Activated naive CD4-positive, alpha-beta T cell treated with anti-CD3 and anti-CD28 coated beads, Interleukin-2, amount 50 U/mL, for 72 hours (primary cell): ENCODE data around the gene AK8. TPM values are rescaled to one million over a fixed set of nuclear protein-coding genes. Genes with fewer than 3 reads are reported as not detected.
"Not testable (repeated sequence)": the region's sequence is repeated elsewhere in the genome, so short reads cannot be mapped to it uniquely, and the experiment has no call there.

Experiments used
- ATAC-seq, 2 donors: fragments of 150-1000 bp; cut with Tn5 transposase; 2 replicates each; pipeline ENCODE4 v1.10.0; 2021; ENCODE audit warnings: mild to moderate bottlenecking in 2 of 2, moderate library complexity in 2 of 2
- DNase-seq, 2 donors: peaks; one replicate each; pipeline ENCODE4 v3.0.0; 2021 to 2022; ENCODE audit warnings: low spot score in 2 of 2
- H3K27ac Mint-ChIP-seq, 2 donors: one replicate each; pipeline ENCODE4 v1.8.0; 2022; ENCODE audit warnings: mild to moderate bottlenecking in 2 of 2, mixed read lengths in 2 of 2
- H3K36me3 Mint-ChIP-seq, 2 donors: one replicate each; pipeline ENCODE4 v1.8.0; 2022; ENCODE audit warnings: mixed read lengths in 2 of 2
- H3K9me3 Mint-ChIP-seq, 2 donors: one replicate each; pipeline ENCODE4 v1.8.0; 2022; ENCODE audit warnings: mixed read lengths in 2 of 2
- total RNA-seq, 2 donors: library from RNA; stranded (reverse); gene quantifications; one replicate each; pipeline ENCODE4 v1.2.3, GENCODE V29; 2022

The AK8 gene
- total RNA-seq, 2 donors from 2014 or later, result not detected

- DNase-seq (no peak), ATAC-seq (no peak)
- H3K27ac Mint-ChIP-seq, result no peak overlapping the region
- H3K9me3 Mint-ChIP-seq, result no peaks in the 10 kb centered on the region
- no peaks in the 10 kb centered on the region for H3K36me3 Mint-ChIP-seq
Observed at GRCh38 chr9:132711846-132712245, 166.2 kb downstream of the AK8 start.

GRCh38 chr9:132711152-132711551, 166.9 kb downstream of the AK8 start:
- not testable (repeated sequence) for H3K36me3 Mint-ChIP-seq, H3K9me3 Mint-ChIP-seq, H3K27ac Mint-ChIP-seq, ATAC-seq, DNase-seq

GRCh38 chr9:132710333-132710732, 167.8 kb downstream of the AK8 start:
- Mint-ChIP-seq H3K27ac (no peak overlapping the region), H3K36me3 (no peaks in the 10 kb centered on the region), H3K9me3 (no peaks in the 10 kb centered on the region)
- DNase-seq (no peak), ATAC-seq (no peak)

DNA sequence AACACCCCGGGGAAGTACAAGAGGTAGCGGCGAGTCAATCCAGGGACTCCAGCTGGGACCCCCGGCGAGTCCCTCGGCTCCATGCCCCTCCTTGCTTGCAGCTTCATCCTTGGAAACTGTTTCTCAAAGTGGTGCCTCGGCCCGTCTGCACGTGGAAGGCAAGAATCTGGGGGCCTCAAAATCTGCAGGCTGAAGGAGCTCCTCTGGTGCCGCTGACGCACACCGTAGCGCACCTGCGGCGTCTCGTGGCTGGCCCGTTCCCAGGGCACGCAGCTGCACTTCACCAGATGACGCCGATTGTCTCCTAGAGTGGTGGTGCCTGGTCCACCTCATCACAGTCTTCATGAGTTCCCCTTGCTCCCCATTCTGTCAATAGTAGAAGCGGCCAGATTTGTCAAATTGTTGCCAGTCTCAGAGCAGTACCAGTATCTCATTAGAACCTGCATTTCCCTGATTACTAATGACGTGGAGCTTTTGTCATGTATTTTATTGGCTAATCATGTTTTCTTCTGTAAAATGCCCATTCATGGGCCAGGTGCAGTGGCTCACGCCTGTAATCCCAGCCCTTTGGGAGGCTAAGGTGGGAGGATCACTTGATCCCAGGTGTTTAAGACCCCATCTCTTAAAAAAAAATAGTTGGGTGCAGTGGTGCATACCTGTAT, 169.2 kb downstream of the AK8 start:
- H3K27ac Mint-ChIP-seq, result no peak overlapping the region
- DNase-seq (no peak), ATAC-seq (no peak)
- H3K36me3 Mint-ChIP-seq, result no peaks in the 10 kb centered on the region
- H3K9me3 Mint-ChIP-seq, result no peaks in the 10 kb centered on the region

- ATAC-seq (no peak), DNase-seq (no peak)
- no peak overlapping the region for H3K27ac Mint-ChIP-seq
- no peaks in the 10 kb centered on the region for H3K36me3 Mint-ChIP-seq
- H3K9me3 Mint-ChIP-seq, result no peaks in the 10 kb centered on the region
Observed at GRCh38 chr9:132708239-132708638, 169.8 kb downstream of the AK8 start.

DNA sequence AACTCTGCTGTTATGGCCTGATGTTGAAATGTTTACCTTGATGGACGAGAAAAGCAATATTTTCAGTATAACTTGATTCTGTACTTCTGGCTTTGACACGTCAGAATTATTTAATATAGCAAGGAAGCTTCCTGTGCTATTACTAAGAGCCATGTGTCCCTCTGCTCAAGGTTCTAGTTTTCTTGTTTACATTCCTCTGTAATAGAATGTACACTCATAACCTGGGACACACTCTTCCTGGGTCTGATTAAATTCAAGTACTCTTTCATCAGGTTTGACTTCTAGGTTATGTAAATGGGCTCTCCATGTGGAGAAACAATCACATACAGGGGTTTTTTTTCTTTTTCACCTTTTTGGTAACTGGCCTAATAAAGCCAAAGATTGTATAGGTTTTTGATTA, 174.7 kb downstream of the AK8 start:
- DNase-seq (no peak), ATAC-seq (no peak)
- H3K27ac Mint-ChIP-seq, result no peak overlapping the region

DNA sequence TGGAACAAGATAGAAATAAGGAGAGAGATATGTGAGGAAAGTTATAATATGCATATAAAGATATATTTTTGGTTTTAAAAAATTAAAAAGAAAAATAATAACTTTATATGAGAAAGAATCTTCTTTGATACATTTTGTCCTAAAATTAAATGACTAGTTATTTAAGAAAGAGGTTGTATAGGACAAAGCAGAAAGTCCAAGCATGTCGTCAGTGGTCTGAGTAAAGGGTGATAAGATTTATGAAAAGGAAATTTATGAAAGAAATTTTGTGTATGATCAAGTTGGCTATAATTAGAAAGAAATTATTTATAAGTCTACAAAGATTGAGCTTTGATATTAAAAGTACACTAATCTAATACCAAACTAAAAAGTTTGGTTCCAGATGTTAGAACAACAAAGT, 175.8 kb downstream of the AK8 start:
- no peak for ATAC-seq
- Mint-ChIP-seq H3K36me3 (peaks cover 10 to 15% of the 10 kb centered on the region in 2 donors), H3K27ac (no peak overlapping the region), H3K9me3 (peaks cover 4 to 15% of the 10 kb centered on the region in 2 donors)
- DNase-seq, result no peak

More for the DNA sequence above, 174.7 kb downstream of the AK8 start:
- Mint-ChIP-seq H3K36me3 (peaks cover 5 to 6% of the 10 kb centered on the region in 2 donors), H3K9me3 (peaks cover 4% of the 10 kb centered on the region in 2 donors)

DNA sequence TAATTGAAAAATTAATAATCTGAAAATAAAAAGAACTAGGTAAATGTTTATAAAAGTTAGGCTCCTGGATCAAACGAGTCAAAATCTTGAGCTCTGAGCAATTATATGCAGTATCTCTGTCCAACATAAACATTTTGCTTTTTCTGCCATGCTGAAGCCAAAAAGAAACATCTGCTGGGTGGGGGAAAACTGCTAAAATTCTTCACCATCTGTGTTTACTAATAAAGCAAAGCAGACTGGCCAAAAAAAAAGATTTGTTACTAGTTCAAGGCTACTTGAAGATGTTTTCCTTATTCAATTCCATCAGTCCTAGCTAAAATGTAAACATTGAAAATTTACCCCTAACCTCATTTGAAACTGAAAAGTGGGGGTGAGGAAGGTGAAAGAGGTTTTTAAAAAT, 178.1 kb downstream of the AK8 start:
- Mint-ChIP-seq H3K36me3 (peaks cover 10 to 38% of the 10 kb centered on the region in 2 donors), H3K9me3 (peaks cover 4 to 31% of the 10 kb centered on the region in 2 donors), H3K27ac (no peak overlapping the region)
- ATAC-seq (no peak), DNase-seq (no peak)

- H3K9me3 Mint-ChIP-seq, result peaks cover 7 to 39% of the 10 kb centered on the region in 2 donors
Observed at GRCh38 chr9:132698989-132699388, 179.1 kb downstream of the AK8 start.

DNA sequence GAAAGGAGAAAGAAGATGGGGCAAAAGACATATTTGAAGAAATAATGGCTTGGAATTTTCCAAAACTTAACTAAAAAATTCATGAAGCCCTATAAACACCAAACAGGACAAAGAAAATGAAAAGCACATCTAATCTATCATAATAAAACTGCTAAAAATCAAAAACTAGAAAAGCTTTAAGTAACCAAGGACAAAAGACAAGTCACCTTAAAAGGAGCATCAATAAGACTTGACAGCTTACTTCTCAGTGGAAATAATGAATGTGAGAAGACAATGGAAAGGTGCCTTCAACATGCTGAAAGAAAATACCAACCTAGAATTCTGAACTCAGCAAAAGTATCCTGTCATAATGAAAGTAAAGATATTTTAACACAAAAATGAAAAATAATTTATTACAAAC, 180.9 kb downstream of the AK8 start:
- Mint-ChIP-seq H3K9me3 (peaks cover 7 to 39% of the 10 kb centered on the region in 2 donors), H3K36me3 (peaks cover 16 to 64% of the 10 kb centered on the region in 2 donors), H3K27ac (no peak overlapping the region)
- DNase-seq (no peak), ATAC-seq (no peak)

More at GRCh38 chr9:132698989-132699388, 179.1 kb downstream of the AK8 start:
- ATAC-seq, result no peak
- H3K36me3 Mint-ChIP-seq, result peaks cover 15 to 47% of the 10 kb centered on the region in 2 donors
- H3K27ac Mint-ChIP-seq, result no peak overlapping the region
- DNase-seq, result no peak

GRCh38 chr9:132694144-132694543, 183.9 kb downstream of the AK8 start:
- peaks cover 7 to 39% of the 10 kb centered on the region in 2 donors for H3K9me3 Mint-ChIP-seq
- ATAC-seq (peak; percentile 58 to 98), DNase-seq (no peak)
- H3K27ac Mint-ChIP-seq, result peak overlapping the region in 1 of 2 donors; percentile 45
- H3K36me3 Mint-ChIP-seq, result peaks cover 16 to 87% of the 10 kb centered on the region in 2 donors

DNA sequence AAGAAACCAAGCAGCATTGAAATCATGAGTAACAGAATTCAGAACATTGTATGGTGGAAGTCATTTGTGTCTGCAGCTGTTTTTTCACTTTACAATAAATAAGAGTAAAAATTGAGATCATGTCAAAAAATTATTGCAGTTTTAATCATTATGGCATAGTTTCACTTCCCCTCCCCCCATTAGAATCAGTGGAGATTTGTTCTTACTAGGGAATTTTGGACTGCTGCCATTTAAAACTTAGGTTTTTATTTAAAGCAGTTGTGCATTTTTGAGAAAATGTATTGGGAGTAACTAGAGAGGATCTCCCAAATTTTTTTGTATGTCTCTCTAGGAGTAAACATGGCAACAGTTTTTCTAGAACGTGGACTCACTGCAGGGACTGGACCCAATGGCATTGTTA, 187.4 kb downstream of the AK8 start:
- ATAC-seq, result no peak
- H3K9me3 Mint-ChIP-seq, result peaks cover 4 to 11% of the 10 kb centered on the region in 2 donors
- H3K36me3 Mint-ChIP-seq, result peaks cover 5 to 66% of the 10 kb centered on the region in 2 donors
- no peak for DNase-seq
- no peak overlapping the region for H3K27ac Mint-ChIP-seq

DNA sequence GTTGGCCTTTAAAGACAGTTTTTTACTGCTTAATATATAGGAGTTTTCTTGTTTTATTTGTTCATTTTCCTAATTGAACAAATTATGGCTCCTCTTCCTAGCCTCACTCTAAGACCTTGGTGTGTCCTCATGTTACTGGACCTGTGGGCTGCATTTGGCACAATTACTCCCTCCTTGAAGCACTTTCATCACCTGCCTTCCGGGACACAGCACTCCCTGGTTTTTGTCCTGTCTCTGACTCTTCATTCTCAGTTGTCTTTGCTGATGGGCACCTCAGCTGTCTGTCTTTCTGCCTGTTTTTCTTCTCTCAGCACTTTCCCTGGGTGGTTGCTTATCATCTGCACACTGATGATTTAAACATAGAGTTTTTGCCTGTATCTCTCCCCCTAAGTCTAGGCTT, 194.2 kb downstream of the AK8 start:
- Mint-ChIP-seq H3K9me3 (no peaks in the 10 kb centered on the region), H3K27ac (no peak overlapping the region), H3K36me3 (peaks cover 15 to 40% of the 10 kb centered on the region in 2 donors)
- DNase-seq, result no peak
- no peak for ATAC-seq

- Mint-ChIP-seq H3K27ac (no peak overlapping the region), H3K36me3 (peaks cover 25 to 44% of the 10 kb centered on the region in 2 donors)
- ATAC-seq, result no peak
Observed at GRCh38 chr9:132681561-132681960, 196.5 kb downstream of the AK8 start.

GRCh38 chr9:132679946-132680625, 198.0 kb downstream of the AK8 start:
- H3K27ac Mint-ChIP-seq, result peak overlapping the region in 1 of 2 donors; percentile 68
- no peaks in the 10 kb centered on the region for H3K9me3 Mint-ChIP-seq
- ATAC-seq (peak; percentile 62 to 98), DNase-seq (no peak)
- H3K36me3 Mint-ChIP-seq, result peaks cover 25 to 44% of the 10 kb centered on the region in 2 donors

More at GRCh38 chr9:132681561-132681960, 196.5 kb downstream of the AK8 start:
- no peak for DNase-seq
- H3K9me3 Mint-ChIP-seq, result no peaks in the 10 kb centered on the region

DNA sequence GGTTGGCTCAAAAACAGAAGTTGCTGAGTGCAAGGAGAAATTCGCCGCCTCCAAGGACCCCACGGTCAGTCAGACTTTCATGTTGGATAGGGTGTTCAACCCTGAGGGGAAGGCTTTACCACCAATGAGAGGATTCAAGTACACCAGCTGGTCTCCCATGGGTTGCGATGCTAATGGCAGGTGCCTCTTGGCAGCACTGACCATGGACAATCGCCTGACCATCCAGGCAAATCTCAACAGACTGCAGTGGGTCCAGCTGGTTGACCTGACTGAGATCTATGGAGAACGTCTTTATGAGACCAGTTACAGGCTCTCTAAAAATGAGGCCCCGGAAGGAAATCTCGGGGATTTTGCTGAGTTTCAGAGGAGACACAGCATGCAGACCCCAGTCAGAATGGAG, 200.1 kb downstream of the AK8 start:
- DNase-seq (no peak), ATAC-seq (no peak)
- Mint-ChIP-seq H3K9me3 (no peaks in the 10 kb centered on the region), H3K36me3 (peaks cover 15 to 44% of the 10 kb centered on the region in 2 donors), H3K27ac (no peak overlapping the region)
